CD4-positive, alpha-beta T cell treated with Interleukin-2 at 100 ng/mL for 4 hours (primary cell): ENCODE data around the gene IPO9.

Experiments
- DNase-seq: peaks from one replicate; pipeline ENCODE4 v3.0.0-alpha.2; 2020; ENCODE audit warnings: low spot score

IPO9 gene

DNA sequence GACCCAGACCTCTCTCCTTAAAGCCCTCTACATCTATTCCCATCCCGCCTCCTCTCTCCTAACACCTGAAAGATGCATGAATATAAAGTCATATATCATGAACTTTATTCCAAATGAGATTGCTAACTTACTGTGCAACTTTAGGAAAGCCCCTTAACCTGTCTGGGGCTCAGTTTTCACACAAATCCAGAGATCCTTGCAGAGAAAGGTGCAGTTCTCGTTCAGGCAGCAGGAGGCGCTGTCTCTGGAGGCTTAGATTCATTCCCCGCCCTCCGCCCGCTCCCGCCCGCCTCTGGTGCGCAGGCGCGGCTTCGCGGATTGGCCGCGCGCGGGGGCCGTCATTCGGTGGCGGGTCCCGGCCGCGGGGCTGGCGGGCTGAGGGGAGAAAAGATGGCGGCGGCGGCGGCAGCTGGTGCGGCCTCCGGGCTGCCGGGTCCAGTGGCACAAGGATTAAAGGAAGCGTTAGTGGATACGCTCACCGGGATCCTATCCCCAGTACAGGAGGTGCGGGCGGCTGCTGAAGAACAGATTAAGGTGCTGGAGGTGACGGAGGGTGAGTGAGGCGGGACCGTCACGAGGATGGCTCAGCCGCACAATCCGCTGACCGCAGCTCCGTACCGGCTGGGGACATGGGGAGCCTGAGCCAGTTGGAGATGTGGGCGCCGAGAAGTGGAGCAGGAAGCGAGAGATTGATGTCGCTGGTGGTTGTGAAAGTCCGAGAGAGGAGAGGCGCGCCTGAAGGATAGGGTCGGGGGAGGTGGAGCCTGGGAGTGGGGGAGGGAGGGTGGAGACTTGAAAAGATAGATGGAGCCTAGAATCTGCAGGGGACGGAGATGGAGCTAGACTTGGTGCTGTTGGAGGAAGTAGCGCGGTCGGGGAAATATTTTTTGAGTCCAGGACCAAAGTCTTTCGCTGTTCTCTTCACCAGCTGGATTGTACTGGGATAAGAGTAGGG lies at the start of gene IPO9:
TSS of gene IPO9 (plus strand) at position 338 of the 955 bp plus-strand sequence. CDS start at position 391, 53 bp downstream.
- peak; percentile 93 for DNase-seq

DNA sequence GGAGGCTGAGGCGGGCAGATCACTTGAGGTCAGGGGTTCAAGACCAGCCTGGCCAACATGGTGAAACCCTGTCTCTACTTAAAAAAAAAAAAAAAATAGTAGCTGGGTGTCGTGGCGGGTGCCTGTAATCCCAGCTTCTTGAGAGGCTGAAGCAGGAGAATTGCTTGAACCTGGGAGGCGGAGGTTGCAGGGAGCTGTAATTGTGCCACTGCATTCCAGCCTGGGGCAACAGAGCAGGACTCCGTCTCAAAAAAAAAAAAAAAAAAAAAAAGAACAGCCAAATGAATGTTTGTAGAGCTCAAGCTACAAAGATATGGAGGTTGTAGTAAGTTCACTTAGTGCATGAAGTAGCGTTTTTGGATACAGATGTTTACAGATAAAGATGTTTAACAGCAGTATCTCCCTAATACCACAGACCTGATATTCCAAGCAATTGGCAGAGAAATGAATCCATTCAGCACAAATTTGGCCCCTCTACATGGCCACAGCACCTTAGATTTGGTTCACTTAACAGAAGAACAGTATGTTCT lies 49.5 kb upstream of the IPO9 start:
- no peak for DNase-seq

DNA sequence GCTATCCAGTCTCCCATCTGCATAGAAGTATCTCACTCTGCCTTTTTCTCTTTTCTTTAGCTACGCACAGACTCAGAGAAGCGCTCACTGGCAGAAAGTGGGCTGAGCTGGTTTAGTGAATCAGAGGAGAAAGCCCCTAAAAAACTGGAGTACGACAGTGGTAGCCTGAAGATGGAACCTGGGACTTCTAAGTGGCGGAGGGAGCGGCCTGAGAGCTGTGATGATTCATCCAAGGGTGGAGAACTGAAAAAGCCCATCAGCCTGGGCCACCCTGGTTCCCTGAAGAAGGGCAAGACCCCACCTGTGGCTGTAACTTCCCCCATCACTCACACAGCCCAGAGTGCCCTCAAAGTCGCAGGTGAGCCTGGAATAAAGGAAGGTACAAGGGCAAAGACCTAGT lies 48.0 kb upstream of the IPO9 start:
- no peak for DNase-seq

DNA sequence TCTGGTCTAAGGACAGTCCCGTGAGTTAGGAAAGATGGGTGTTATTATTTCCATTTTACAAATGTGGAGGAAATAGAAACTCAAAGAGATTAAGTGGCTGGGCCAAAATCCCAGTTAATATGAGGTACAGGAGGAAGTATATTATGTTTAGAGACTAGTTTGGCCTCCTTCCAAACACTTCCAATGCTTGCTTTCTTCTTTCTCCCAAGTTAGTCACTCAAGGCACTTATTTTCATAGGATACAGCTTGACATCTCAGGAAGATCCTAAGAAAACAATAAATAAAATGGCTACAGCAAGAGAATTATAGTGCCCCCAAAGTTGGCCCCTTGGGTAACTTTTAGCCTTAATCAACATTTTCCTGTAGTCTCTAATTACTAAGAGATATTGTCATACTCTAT lies 47.5 kb upstream of the IPO9 start:
- DNase-seq: no peak

DNA sequence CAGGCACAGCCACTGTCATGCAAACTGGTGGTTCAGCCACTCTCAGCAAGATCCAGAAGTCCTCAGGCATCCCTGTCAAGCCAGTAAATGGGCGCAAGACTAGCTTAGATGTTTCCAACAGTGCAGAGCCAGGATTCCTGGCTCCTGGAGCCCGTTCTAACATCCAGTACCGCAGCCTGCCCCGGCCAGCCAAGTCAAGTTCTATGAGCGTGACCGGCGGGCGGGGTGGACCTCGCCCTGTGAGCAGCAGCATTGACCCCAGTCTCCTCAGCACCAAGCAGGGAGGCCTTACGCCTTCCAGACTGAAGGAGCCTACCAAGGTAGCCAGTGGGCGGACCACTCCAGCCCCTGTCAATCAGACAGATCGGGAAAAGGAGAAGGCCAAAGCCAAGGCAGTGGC lies 46.6 kb upstream of the IPO9 start:
- DNase-seq: no peak

DNA sequence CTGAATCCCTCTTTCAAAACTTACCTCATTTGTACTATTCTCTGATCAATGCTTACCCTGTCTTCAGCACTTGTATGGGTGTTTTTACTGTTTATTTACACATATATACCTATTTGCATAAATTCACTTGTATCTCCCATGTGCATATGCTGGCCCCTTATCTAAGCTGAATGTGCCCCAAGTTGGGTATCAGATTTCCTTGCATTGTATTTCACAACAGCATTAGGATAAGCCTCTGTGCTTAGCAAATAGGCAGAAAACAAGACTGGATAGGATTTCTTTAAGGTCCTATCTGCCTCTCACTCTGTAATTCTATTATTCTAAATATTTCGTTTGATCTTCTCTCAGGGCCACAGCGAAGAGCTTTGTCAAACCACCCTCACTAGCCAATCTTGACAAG lies 45.9 kb upstream of the IPO9 start:
- DNase-seq: no peak

DNA sequence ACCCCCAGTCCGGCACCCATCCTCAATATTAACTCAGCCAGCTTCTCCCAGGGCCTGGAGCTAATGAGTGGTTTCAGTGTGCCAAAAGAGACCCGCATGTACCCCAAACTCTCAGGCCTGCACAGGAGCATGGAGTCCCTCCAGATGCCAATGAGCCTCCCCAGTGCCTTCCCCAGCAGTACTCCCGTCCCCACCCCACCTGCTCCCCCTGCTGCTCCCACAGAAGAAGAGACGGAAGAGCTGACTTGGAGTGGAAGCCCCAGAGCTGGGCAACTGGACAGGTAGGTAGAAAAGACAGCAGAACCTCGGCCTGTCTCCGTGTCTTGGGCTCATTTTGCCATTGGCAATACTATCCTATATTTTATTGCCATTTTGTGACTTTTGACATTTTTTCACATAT lies 45.4 kb upstream of the IPO9 start:
- no peak for DNase-seq

DNA sequence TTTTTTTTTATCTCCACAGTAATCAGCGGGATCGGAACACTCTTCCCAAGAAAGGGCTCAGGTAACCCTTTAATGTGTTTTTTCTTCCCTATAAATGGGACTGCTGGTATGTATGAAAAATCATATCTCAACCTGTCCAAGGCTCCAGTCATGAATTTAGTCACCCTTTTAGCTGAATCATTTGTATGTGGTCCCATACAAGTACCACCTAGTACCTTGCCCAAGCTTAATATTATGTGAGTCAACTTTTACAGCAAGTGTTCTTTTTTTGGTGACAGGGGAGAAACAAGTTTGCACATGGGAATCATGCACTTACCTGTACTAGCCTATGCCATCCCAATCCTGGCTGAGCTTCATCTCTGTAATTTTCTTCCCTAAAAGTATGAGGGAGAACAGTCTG lies 43.7 kb upstream of the IPO9 start:
- no peak for DNase-seq

DNA sequence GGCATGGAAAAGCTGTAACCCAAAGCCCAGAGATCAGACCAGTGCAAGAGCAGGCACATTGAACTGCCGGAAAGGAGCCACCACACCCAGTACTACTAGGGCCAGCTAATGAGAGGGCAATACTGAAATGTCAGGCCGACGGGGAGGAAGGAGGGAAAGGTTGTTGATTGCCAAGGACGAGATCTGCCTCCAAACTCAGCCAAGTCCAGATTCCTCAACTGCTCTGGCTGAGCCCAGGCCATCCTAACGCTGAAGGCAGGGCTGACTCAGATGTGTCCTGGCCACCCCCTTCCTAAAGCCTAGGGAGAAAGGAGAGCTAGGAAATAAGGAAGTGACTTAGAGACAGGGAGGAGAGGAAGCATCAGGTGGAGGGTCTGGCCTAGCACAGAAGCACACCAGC lies 42.1 kb upstream of the IPO9 start:
- DNase-seq: no peak

DNA sequence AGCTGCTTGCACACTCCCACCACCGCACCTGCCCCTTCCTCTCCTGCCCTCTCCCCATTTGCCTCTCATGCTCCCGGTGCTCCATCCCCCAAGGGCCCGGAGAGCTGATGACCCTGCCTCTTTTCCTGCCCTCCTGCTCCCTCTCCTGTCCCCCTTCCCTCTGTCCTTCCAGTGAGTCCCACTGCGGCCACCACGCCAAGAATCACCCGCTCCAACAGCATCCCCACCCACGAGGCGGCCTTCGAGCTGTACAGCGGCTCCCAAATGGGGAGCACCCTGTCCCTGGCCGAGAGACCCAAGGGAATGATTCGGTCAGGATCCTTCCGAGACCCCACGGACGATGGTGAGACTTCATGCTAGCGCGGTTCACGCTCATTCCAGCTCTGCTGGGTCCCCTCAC lies 40.7 kb upstream of the IPO9 start:
- no peak for DNase-seq

DNA sequence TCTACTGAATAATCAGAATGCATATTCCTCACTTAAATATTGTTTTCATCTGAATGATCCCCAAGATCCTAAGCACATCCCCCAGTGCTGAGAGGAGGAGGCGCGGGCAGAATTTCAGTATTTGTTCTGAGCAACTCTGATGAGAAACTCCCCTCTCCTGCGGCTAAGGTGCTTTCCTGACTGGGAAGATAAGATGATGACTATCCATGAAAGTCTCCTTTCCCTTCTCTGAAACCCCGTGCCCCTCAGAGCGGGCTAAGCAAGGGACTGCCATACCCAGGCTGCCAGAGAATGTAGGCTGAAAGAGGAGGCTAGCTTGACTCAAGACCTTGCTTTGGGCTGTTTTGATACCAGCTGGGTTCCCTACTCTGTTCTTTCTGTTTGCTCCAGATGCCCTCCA lies 39.7 kb upstream of the IPO9 start:
- DNase-seq: no peak

DNA sequence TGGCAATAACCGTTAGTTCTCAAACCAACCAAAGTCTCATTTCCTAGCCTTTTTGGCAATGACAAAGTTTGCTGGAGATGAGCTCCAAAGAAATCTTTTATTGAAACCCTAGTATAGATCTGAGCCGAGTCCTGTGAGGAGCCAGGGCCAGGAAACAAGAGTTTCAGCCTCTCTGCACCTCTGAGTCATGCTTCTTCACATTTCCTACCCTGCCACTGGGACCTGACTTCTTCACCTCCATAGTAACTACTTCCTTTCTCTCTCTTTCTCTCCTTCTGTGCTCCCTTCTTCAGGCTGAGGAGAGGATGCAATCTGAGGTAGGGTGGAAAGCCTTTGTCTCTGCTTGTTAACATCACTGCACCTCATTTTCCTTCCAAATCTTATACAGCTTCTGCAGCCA lies 38.7 kb upstream of the IPO9 start:
- DNase-seq: no peak

DNA sequence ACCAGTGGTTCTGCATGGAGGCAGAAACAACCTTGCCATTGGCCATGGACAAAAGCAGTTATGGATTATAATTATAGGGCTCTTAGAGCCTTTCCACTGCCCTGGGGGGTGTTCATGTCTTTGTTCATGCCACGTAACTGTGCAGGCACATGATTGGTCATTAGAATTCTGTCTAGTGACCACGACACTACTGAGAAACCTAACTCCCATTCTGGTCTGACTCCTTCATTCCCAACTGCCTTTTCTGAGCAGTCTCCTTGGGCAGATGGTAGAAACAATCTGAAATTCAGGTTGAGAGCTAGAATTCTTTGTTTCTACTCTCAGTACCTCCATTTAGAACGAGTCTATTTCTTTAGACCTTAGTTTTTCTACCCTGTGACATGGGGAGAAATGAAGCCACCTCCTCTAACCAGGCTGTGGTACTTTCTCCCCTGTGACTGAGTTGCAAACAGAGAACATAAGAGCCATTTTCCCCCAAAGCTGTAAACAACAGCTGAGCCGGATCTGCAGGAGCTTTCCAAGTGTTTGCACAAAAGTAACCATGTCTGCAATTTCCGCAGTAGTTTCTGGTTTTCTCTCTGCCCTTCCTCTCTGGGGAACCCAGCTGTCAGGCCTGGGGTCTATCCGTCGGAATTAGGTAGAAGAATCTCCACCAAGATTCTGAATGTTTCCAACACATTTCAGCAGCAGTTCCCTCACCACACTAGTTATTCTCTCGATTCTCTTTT lies 37.7 kb upstream of the IPO9 start:
- no peak for DNase-seq

DNA sequence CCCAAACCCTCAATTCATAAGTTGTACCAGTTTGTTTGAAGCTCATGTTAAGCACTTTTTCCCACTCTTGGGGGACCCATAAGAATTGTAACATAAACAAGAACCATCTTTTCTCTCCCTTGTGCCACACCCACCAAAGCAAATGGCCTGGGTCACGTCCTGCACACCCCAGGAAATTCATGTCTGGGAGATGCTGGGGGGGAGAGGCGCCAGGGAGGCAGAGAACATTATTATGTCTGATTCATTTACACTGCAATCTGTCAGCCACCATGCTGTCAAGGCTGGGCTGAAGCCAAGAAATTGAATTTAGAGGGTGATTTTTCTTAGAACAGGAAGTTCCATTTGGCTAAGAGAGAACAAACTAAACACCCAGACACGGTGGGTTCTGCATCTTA lies 37.2 kb upstream of the IPO9 start:
- DNase-seq: no peak

DNA sequence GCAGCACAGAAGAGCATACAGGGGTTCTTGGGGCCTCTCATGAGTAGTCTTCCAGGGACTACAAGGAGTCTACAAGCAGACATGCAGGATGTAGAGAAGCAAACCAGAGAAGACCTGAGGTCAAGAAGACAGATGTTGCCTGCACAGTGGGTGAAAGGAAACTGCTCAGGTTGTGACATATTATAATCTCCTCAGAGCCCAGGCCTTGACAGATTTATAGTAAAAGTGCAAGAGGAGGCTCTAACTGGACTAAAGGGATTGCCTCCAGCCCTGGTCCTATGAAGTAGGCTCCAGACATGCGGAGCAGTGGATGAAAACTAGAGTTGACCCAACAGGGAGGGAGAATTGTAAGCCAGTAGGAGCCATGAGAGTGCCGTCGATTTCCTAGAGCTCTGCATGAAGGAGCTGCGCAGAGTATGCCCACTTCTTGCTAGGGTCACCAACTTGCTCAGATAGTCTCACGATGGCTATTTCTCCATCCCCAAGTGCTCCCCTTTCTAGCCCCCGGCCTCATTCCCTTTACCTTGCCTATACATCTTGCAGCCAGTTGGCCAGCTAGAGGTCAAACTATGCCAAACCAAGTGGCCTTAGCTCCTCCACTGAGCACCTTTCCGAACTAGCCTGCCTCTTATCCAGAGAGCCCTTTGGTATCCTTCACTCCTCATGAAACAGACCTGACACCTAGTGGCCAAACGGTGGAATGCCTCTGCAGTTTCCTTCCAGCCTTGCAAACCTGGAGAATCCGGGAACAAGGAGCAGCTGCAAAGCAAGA lies 36.2 kb upstream of the IPO9 start:
- DNase-seq: peak; percentile 50

DNA sequence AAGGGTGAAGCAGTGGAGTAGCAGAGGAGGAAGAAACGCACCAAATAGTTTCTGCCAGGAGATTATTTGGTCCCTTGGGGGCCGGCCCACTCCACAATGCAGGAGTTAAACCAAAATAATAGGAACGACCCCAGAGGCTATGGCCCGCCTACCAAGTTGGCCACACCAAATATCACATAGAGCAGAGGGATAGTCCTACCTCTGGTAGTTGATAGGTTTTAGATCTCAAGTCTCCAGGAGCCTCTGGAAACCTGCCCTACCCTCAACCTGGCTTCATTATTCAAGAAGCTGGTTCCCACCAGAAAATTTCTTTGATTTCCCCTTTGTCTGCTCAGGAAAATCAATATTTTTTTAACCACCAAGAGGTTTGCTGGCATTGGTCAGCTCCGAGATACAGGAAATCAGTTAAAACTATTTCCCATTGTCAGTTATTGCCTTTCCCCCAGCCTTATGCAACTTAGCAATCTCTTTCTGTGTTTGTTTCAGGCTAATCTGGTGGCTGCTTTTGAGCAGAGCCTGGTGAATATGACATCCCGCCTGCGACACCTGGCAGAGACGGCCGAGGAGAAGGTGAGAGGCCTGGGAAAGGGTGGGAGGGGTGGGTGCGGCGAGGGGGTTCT lies 35.5 kb upstream of the IPO9 start:
- no peak for DNase-seq

DNA sequence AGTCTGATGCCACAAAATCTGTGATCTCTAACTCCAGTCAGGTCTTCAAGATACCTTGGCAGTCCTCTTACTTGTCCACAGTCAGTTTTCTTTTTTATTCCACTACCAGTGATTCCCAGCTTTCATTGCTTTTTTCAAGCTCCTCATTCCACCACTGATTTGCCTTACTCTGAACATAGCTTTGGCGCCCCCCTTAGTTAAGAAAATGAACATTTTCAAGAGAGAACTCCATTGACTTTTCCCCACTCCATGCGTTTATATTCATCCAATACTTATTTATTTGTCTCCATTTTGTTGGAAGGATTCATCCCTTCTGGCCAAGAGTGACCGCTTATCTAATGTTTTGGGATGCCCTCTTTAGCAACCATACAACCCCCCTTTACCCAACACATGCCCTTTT lies 33.9 kb upstream of the IPO9 start:
- DNase-seq: no peak

DNA sequence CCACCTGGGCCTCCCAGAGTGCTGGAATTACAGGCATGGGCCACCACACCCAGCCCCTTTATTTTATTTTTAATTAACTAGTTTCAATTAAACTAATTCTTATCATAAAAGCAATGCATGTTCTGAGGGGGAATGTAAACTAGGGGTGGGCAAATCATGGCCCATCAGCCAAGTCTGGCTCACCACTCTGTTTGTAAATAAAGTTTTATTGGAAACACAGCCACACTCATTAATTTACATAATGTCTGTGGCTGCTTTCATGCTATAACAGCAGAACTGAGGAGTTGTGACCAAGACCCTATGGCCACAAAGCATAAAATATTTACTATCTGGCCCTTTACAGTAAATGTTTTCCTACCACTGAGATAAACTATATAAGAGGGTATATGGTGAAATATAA lies 28.7 kb upstream of the IPO9 start:
- no peak for DNase-seq

DNA sequence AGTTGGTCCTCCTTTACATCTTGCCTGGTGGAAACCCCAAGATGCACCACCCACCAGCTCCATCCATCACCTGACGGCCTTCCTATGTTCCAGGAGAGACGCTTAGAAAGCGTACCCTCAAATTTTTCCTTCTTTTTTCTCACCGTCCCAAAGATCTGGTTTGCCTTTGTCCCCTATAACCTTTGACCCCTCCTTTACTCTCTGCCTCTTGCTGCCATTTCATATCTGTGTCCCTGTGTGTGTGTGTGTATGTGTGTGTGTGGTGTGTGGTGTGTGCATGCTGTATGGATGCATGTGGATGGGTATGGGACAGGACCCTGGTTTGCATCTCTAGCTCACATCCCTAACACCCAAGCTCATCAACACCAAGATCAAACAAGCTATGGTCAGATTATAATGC lies 22.2 kb upstream of the IPO9 start:
- no peak for DNase-seq

DNA sequence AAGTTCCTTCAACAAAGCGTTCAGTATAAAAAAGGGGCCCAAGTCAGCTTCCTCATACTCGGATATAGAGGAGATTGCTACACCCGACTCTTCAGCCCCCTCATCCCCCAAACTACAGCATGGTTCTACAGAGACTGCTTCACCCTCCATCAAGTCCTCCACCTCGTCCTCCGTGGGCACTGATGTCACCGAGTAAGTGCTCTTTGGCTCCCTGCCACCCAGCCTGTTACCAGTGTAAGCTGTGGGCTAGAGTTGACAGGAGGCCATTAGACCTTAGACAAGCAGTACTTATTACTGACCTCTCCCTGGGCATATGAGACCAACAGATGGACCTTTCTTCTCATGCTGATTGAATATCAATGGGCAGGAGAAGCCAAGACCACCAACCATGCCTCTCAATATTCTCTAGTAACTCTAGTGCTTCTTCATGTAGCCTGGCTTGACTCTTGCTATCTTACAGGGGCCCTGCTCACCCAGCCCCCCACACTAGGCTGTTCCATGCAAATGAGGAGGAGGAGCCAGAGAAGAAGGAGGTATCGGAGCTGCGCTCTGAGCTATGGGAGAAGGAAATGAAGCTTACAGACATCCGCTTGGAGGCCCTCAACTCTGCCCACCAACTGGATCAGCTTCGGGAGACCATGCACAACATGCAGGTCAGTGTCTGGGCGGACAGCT lies 20.9 kb upstream of the IPO9 start:
- DNase-seq: no peak

DNA sequence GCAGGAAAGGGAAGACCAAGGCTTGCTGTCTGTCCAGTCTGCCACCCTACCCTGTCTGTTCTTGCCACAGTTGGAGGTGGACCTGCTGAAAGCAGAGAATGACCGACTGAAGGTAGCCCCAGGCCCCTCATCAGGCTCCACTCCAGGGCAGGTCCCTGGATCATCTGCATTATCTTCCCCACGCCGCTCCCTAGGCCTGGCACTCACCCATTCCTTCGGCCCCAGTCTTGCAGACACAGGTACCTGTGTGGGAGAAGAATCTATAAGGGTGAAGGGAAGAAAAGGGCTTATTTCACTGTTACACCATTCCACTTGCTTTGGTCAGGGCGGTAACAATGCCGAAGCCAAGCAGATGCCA lies 20.3 kb upstream of the IPO9 start:
- no peak for DNase-seq

DNA sequence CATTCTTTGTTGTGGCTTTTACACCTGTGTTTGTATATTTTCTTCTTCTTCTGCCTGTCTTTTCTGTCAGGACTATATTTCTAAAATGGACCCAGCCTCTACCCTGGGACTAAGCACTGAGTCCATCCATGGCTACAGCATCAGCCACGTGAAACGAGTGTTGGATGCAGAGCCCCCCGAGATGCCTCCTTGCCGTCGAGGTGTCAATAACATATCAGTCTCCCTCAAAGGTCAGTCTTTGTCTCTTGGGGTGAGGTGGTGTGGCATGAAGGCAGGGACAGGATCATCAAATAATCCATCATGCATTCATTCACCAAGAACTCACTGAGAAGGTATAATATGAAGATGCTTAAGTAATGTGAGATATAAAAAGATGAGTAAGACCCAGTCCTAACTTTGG lies 19.1 kb upstream of the IPO9 start:
- no peak for DNase-seq
